Measurements from ENCODE around the gene TBCEL. TPM values are rescaled to one million over a fixed set of nuclear protein-coding genes. Genes with fewer than 3 reads are reported as not detected.

Gene TBCEL
- total and polyA plus RNA-seq, 8 donors = 3.3 to 19.4 (median 11.3) TPM

- H3K9me3 ChIP-seq = no peaks in the 10 kb centered on the region
- no peaks in the 10 kb centered on the region for H3K27me3 ChIP-seq
- 75 to 84% methylated on average over 2 of the region's 2 CpGs for WGBS, 2 donors
- peaks cover 0 to 26% (median 8%) of the 10 kb centered on the region in 3 donors for H3K4me1 ChIP-seq
- H3K27ac ChIP-seq = no peak overlapping the region
- TF ChIP-seq CTCF (IDR thresholded peaks at IDR 0.05) = no peak
- no peaks in the 10 kb centered on the region for H3K36me3 ChIP-seq
- intact Hi-C loops (cut with DNase I) = no loop called here
- no peak overlapping the region for H3K4me3 ChIP-seq
- DNase-seq = no peak
- FAIRE-seq = no peak
- ATAC-seq = no peak
These were observed 47.3 kb downstream of the TBCEL start for GRCh38 chr11:121070951-121071845.

- no peak overlapping the region for H3K27ac ChIP-seq
These were observed 48.0 kb downstream of the TBCEL start for GRCh38 chr11:121071846-121072450.

GRCh38 chr11:121081321-121081720 is 57.4 kb downstream of the TBCEL start:
- Histone ChIP-seq H3K27ac (no peak overlapping the region), H3K36me3 (no peaks in the 10 kb centered on the region)
- no peak for FAIRE-seq

More at GRCh38 chr11:121071846-121072450, 48.0 kb downstream of the TBCEL start:
- Histone ChIP-seq H3K4me3 (no peak overlapping the region), H3K9me3 (no peaks in the 10 kb centered on the region), H3K4me1 (peaks cover 0 to 23% (median 7%) of the 10 kb centered on the region in 3 donors), H3K27me3 (no peaks in the 10 kb centered on the region), H3K36me3 (no peaks in the 10 kb centered on the region)
- DNase-seq (peak in 1 of 6 donors; percentile 8), FAIRE-seq (no peak), ATAC-seq (peak in 2 of 4 donors; percentile 28 to 65)
- WGBS, 2 donors = 38 to 41% methylated on average over 5 of the region's 5 CpGs
- intact Hi-C loops (cut with DNase I) = no loop called here
- TF ChIP-seq CTCF (IDR thresholded peaks at IDR 0.05) = no peak

GRCh38 chr11:121082219-121082618 is 58.3 kb downstream of the TBCEL start:
- intact Hi-C loops (cut with DNase I) = no loop called here
- FAIRE-seq = no peak

More at GRCh38 chr11:121081321-121081720, 57.4 kb downstream of the TBCEL start:
- DNase-seq (no peak), ATAC-seq (no peak)
- Histone ChIP-seq H3K4me1 (no peaks in the 10 kb centered on the region), H3K9me3 (no peaks in the 10 kb centered on the region), H3K4me3 (no peak overlapping the region), H3K27me3 (no peaks in the 10 kb centered on the region)
- TF ChIP-seq CTCF (IDR thresholded peaks at IDR 0.05) = no peak
- intact Hi-C loops (cut with DNase I) = no loop called here
- 97 to 99% methylated on average over 3 of the region's 3 CpGs for WGBS, 2 donors

More at GRCh38 chr11:121082219-121082618, 58.3 kb downstream of the TBCEL start:
- Histone ChIP-seq H3K27ac (no peak overlapping the region), H3K4me1 (no peaks in the 10 kb centered on the region), H3K4me3 (no peak overlapping the region), H3K36me3 (no peaks in the 10 kb centered on the region), H3K27me3 (no peaks in the 10 kb centered on the region), H3K9me3 (no peaks in the 10 kb centered on the region)
- WGBS, 2 donors = 94 to 96% methylated on average over 1 of the region's 1 CpG
- ATAC-seq (no peak), DNase-seq (no peak)
- no peak for TF ChIP-seq CTCF (IDR thresholded peaks at IDR 0.05)

All from pancreas (tissue), 10 donors.